ENCODE results near the gene PBX1. TPM values are rescaled to one million over a fixed set of nuclear protein-coding genes. Genes with fewer than 3 reads are reported as not detected.

PBX1 gene
- total and polyA plus RNA-seq, 10 of the 15 experiments (the other 5 are each of a cell fraction or from before 2014, with no cell fraction given), result 0.05 to 0.28 (median 0.11) TPM; not detected in 5

- ChIA-PET CTCF (no interaction called here), POLR2A (no interaction called here), SMC1A (ENCODE audit: uncharacterized antibody, unreplicated experiment) (no interaction called here), RAD21 (ENCODE audit: unreplicated experiment) (no interaction called here)
- Histone ChIP-seq H3K9me3 (replicated peaks; ENCODE audit: control insufficient read depth, insufficient read depth, low read length) (no peaks in the 10 kb centered on the region), H3K4me2 (ENCODE audit: control insufficient read depth, insufficient read depth) (no peak overlapping the region), H3K9ac (ENCODE audit: control insufficient read depth, insufficient read depth, low read length) (no peak overlapping the region), H3K4me3 (no peak overlapping the region), H3K27ac (ENCODE audit: control insufficient read depth, insufficient read depth) (no peak overlapping the region), H3K27me3 (replicated peaks in 1 of 2; ENCODE audit: control insufficient read depth in 2 of 2, insufficient read depth in 2 of 2, low read length in 1 of 2) (no peaks in the 10 kb centered on the region), H3K4me1 (ENCODE audit: control insufficient read depth, insufficient read depth, low read length) (no peaks in the 10 kb centered on the region), H2AFZ (ENCODE audit: control insufficient read depth, low read depth, low read length) (no peak overlapping the region), H4K20me1 (ENCODE audit: control insufficient read depth, insufficient read depth) (no peaks in the 10 kb centered on the region), H3K79me2 (ENCODE audit: control insufficient read depth, insufficient read depth, low read length) (no peaks in the 10 kb centered on the region), H3K36me3 (ENCODE audit: control insufficient read depth in 2 of 2, insufficient read depth in 2 of 2, low read length in 1 of 2) (no peaks in the 10 kb centered on the region)
- no peak for TF ChIP-seq CHD4 (IDR thresholded peaks at IDR 0.05)
- TF ChIP-seq ESRRA (IDR thresholded peaks at IDR 0.05; ENCODE audit: low read length), result no peak
- no peak for TF ChIP-seq HDAC2 (IDR thresholded peaks at IDR 0.05)
- no peak for TF ChIP-seq SP1 (IDR thresholded peaks at IDR 0.05; ENCODE audit: low read depth, low read length)
- no peak for TF ChIP-seq RCOR1 (conservative IDR thresholded peaks at IDR 0.05; ENCODE audit: low read depth, low read length)
- no peak for TF ChIP-seq FOXM1 (IDR thresholded peaks at IDR 0.05; ENCODE audit: low read depth, low read length)
- TF ChIP-seq MXI1 (IDR thresholded peaks at IDR 0.05; ENCODE audit: low read depth, low read length), result no peak
- TF ChIP-seq SKIL (IDR thresholded peaks at IDR 0.05; ENCODE audit: low read depth, poor library complexity, severe bottlenecking), result no peak
- TF ChIP-seq CEBPZ (IDR thresholded peaks at IDR 0.05; ENCODE audit: low read depth, low read length), result no peak
- no peak for TF ChIP-seq EGR1 (IDR thresholded peaks at IDR 0.05; ENCODE audit: borderline replicate concordance in 1 of 2, low read depth in 2 of 2, low read length in 2 of 2)
- ATAC-seq, result no peak
- in situ Hi-C loops (cut with MboI), result no loop called here
- FAIRE-seq, result no peak
- WGBS (ENCODE audit: insufficient coverage, insufficient replicate concordance, low lambda C conversion rate, missing lambda C conversion rate), result 12% methylated on average over 4 of the region's 4 CpGs
- BruUV-seq (replicated peaks), result no TSS peak
- no peak for DNase-seq (ENCODE audit: low read depth, low spot score)
- intact Hi-C loops (cut with micrococcal nuclease; ENCODE audit: unreplicated experiment), result no loop called here
These were observed 36.2 kb downstream of the PBX1 start for GRCh38 chr1:164595212-164595611.
